ENCODE measurements around the gene TP53I11.

Gene TP53I11

DNA sequence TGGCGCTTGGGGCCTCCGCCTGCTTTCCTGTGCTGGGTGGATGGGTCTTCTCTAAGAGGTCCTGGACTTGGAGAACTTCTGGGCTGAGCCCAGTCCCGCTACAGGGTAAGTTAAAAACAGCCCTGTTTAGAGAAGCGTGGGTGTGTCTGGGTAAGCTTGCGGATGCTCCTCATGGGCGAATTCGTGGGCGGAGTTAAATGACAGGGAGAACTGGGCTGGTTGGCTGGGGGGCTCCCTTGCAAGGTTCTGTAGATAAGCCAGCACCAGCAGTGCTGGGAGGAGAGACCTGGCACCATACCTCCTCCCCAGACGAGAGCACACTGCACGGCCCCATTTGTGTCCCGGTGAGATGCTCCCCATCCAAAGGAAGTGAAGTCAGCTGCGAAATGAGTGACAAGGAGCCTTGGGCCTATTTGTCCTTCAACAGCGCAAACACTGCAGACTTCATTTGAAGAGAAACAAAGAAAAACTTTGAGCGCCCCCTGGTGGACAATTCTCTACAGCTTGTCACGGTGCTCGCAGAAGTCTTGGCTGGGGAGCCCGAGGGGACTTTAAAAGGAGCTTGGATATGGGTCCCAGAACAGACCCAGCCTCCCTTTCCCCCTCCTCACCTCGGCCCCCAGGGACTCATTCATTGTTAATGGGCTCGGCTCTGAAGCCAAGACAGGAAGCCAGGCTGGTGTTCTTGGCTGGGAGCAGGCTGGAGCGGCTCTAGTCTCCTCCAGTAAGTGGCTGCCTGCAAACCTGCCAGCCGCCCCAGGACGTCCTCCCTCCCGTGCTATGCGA lies 39.5 kb downstream of the TP53I11 start:
- DNase-seq: peak; percentile 75

DNA sequence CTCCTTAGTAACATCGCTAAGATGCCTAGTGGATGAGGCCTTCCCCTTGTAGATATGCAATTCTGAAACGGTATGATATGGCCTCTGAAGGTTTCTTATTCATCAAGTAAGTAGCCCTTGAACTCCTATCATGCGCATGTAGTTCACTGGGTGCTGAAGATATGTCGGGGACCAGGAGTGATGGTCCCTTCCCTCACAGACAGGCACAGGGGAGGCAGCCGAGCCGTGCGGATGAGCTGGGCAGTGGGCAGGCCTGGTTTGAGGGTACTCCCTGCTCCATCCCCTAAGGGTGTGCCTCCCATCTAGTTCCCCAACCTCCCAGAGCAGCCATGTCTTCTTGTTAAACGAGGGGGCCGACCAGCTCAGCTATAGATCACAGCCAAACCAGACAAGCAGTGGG lies 40.1 kb downstream of the TP53I11 start:
- DNase-seq: no peak

DNA sequence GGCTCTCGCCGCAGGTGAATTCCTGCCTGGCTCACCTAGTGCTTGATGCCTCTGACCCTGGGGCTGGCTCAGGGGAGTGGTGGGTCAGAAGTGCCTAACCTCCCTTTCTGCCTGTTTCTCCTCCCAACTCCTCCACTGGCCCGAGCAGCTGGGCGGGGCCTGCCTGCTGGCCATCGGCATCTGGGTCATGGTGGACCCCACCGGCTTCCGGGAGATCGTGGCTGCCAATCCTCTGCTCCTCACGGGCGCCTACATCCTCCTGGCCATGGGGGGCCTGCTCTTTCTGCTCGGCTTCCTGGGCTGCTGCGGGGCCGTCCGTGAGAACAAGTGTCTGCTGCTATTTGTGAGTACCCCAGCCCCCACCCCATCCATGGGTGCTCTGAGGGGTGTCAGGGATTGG lies 41.1 kb downstream of the TP53I11 start:
- no peak for DNase-seq

DNA sequence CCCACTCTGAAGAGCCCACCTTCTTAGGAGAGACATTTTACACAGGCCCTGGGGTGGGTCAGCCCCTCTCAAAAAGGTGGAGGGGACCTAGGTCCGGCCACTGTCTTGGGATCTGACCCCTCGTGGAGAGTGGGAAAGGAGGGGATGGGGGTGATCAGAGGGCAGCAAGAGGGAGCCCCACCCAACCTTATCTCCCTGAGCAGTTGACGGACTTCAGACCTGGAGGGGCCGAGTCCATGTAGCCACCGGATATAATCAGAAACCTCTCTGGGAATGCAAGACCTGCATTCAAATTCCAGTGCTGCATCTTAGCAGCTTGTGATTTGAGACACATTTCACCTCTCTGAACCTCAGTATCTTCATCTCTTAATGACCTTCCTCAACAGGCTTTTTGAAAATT lies 44.0 kb downstream of the TP53I11 start:
- no peak for DNase-seq

DNA sequence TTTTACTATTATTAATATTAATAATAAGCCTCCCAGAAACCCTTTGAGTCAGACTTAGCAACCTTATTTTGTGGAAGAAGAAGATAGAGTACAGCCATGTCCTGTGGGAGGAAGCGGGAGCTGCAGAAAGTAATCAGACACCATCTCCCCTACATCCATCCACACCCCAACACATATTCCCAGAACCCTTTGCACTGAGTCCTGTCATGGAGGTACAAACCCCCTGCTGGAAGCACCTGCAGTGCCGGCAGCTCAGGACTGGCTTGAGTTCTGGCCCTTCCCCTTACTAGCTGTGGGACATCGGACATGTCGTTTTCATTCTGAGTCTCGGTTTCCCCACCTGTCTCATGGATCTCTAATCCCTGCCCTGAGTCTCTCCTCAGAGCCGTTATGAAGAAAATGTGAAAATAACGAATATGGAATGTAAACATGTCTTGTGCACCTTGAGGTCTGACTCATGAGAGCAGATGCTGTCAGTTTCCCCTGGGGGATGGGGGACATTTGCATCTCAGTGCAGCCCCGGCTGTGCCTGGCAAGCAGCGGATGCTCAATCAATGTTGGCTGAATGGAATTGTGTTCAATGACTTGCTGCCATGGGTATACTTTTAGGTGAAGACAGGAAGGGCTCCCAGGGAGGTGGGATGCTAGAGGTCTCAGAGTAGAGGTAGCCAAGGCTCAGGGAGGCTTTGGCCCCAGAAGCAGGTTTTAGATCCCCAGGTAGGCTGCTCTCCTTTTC lies 45.4 kb downstream of the TP53I11 start:
- no peak for DNase-seq

DNA sequence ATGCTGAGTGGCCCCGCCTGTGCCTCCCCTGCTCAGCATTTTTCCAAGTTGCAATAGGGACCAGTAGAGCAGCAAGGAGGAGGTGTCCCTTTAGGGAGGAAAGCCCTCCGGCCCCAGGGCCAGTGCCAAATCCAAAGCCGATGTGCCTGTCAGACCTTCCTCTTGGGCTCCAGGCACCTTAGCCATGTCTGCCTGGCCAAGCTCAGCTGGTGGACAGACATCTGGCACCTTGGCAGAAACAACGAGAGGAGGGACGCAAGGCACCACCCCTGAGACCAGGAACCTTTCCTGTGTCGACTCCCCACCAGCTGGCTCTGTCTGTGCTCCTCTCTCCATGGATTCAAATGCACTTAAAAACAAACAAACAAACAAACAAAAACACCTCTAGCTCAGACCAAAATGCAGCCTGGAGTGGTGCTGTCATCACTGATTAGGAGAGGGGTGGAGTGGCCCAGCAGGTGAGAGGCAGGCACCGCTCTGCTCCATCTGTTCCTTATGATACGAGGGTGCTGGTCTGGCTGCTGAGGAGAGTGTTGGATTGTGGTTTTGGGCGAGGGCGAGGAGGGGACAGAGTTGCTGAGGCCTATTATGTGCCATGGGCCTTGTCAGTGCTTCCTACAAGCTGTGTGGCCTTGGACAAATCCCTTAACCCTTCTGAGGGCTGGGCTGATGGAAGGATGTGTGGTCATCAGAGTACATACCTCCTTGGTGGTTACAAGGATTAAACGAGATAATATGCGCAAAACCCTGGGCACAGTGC lies 46.2 kb downstream of the TP53I11 start:
- DNase-seq: no peak

DNA sequence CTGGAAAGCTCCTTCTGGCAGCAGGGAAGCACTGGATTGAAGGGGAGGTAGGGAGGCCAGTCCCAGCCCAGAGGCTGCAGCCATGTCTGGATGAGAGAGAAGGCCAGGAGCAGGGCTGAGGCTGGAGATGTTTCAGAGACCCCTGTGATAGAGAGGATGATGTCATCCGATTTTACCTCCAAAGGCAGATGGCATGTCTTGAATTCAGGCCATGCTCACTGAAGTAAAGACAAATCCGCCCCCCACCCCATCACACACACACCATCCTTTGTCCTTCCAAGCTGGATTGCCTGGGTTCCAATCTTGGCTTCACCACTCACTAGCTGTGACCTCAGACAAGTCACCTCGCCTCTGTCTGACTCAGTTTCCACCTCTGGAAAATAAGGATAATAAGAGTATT lies 47.2 kb downstream of the TP53I11 start:
- DNase-seq: no peak

DNA sequence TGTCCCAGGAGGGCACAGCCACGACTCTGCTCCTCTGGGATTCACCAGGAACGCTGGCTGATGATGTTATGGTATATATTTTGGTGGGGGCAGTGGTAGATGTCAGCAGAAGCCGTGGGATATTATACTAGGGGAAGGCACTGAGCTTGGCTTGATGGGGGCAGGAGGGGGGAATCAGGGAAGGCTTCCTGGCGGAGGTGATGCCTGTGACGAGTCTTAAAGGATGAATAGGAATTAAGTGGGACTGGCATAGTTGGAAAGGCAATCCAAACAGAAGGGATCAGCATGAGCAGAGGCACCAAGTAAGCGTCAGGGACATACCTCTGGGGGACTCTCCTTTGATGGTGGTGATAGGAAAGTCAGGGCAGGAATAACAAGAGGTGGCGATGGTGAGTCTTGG lies 47.6 kb downstream of the TP53I11 start:
- no peak for DNase-seq

DNA sequence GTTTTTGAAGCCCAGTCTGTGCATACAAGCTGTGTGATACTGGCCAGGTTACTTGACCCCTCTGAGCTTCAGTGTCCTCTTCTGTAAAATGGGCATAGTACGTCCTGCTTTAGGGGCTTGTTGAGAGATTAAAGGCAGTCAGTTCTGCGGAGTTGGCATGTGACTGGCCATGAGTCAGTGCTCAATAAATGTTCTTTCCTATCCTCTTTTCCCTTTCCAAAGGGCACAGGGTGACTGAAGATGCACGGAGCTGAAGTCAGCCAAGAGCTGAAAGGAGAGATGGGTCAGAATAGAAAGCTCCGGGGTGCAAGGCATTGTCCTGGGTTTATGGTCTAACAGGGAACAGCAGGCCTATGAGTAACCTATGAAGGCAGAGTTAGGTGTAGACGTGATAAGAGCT lies 48.9 kb downstream of the TP53I11 start:
- DNase-seq: no peak

DNA sequence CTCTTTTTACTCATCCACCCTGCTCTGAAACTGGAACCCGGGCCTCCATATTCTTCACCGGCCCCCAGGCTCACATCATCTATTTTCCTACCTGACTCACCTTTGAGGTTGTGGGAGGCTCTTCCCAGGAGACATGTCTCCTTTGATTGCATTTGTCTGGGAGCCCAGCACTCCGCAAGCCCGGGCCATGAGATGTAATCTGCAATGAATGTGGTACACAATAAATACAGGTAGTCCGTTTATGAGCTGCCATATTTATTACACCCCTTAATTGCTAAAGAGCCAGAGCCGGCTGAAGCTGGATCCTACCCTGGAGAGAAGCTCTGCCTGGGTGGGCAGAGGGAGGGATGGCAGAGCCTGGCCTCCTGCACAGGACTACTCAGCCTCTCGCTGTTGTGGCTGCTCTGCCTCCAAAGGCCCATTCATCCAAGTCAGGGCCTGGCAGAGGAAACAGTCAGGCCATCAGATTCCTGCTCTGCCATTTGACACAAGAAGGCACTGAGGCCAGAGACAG lies 49.5 kb downstream of the TP53I11 start:
- no peak for DNase-seq

DNA sequence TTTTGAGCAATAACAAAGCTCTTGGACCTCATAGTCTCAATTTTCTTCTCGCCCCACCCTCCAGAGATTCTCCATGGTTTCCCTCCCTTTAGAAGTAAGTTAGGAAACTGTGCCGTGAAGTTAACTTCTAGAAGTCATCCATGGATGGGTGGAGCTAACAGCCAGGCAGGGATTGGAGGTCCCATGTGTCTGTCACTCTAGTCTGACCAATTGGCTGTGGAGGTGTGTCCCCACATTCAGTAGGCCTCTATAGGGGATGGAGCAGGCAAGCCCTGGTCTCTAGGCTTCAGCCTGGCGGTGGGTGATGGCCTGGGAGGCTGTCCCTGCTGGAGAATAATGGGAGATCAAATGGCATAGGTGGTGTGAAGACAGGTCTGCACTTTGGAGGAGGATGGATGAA lies 50.7 kb downstream of the TP53I11 start:
- no peak for DNase-seq

DNA sequence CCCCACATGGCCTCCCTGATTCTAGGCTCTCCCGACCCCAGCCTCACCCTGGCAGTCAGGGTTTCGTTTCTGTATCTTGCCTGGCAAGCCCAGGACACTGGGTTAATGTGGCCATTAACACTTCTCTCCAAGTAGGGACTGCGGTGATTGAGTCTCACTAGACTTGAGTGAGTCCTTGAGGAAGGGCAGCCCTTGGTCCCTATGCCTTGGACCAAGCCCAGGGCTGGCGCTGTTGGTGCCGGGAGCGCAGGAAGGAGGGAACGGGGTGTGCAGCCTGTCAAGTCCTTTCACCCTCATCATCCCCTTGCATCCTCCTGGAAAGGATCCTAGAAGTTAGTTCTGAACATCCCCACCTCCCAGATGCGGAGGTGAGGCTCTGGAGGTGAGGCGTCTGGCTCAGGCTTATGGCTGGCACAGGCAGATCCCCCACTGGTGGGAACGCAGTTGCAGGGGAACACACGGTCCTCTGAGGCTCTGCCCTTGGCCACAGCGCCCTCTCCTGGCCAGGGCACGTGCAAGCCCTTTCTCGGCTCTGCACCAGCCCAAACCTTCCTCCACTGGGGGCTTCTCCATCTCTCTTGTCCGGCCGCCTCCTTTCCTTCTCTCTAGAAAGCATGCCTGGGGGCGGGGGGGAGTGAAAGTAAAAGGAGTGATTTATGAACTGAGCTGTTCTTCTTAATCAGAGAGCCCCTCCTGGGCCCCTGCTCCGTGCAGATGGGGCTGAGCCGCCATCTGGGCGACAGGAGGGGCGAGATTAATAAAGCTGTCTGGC lies 56.7 kb downstream of the TP53I11 start:
- peak; percentile 55 for DNase-seq

DNA sequence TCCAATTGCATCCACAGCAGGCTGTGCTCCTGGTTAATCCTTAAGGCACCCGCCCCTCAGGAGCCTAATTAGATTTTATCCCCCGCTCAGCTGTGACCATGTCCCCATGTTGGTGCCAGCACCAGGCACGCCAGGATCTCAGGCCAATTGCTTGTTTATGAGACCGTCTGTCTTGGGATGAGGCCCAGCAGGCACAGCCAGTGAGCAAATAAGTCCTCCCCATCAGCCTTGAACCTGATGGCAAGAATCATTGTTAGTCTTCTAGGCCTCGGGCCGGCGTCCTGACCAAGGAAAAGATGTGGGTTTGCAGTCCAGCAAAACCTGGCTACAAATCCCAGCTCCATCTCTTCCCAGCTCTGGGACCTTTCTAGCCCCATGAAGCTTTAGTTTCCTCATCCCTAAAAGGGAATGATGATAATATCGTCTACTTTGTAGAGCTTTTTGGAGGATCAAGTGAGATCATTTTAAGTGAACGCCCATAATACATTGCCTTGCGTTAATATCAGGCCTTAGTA lies 57.3 kb downstream of the TP53I11 start:
- DNase-seq: no peak

DNA sequence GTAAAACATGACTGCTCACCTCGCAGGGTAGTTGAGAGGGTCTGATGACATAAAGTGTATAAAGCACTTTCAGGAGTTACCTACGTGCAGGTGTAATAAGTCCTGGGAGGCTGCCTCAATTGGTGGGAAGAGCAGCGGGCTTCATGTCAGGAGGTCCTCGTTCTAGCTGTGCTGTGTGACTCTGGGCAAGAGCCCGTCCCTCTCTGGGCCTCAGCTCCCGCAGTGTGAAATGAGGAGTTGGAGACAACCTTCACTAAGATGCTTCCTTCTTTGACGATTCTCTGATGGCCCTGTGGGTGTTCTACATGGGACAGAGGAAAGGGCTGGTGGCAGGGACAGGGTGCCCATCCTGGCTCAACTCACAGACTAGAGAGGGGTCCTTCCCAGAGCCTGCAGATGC lies 57.8 kb downstream of the TP53I11 start:
- no peak for DNase-seq

DNA sequence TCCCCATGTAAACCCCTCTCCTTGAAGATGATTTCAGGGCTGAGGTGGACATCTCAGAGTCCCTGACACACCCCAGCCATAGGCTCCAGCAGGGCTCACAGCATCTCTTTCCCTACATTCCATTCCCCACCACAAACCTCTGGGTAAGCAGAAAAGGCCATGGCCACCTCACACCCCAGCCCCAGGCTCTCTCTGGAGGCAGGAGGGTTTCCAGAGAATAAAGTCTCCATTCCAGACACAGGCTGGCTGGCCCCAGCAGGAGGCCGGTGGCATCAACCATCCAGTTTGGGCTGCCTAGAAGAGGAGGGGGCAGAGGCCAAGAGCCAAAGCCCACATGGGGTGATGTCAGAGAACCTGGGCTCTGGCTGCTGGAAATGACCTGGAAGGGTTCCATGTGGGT lies 61.4 kb downstream of the TP53I11 start:
- no peak for DNase-seq

DNA sequence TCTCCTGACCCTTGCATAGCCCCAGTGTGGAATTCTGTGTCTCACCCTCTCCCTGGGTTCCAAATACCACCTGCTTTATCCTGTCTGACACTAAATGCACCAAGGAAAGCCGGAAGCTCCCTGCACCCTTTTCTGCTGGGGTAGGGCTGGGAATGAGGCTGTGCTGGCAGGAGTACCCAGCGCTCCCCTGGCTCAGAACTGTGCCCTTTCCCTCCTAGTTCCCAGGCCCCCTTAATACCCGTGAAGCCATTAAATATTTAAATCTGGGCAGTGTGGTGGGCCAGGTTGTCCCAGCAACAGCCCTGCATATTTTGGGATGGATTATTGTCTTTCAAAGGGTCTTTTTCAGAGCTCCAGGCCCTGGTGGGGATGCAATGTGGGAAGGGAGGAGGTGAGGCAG lies 63.0 kb downstream of the TP53I11 start:
- DNase-seq: no peak

DNA sequence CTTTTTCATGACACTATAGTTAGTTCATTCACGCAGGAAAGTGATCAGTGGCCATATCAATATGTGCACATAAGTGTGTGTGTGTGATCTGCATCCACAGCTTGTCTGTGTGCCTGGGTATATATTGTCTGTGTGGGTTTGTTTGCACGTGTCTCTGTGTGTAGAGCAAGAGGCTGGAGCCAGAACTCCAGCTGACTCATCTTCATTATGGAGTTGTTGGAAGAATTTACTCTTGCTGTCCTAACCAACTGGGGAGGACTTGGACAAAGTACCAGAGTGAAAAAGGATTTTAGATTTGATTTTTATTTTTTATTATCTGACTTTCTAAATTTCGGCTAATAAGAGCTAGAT lies 63.9 kb downstream of the TP53I11 start:
- DNase-seq: no peak

DNA sequence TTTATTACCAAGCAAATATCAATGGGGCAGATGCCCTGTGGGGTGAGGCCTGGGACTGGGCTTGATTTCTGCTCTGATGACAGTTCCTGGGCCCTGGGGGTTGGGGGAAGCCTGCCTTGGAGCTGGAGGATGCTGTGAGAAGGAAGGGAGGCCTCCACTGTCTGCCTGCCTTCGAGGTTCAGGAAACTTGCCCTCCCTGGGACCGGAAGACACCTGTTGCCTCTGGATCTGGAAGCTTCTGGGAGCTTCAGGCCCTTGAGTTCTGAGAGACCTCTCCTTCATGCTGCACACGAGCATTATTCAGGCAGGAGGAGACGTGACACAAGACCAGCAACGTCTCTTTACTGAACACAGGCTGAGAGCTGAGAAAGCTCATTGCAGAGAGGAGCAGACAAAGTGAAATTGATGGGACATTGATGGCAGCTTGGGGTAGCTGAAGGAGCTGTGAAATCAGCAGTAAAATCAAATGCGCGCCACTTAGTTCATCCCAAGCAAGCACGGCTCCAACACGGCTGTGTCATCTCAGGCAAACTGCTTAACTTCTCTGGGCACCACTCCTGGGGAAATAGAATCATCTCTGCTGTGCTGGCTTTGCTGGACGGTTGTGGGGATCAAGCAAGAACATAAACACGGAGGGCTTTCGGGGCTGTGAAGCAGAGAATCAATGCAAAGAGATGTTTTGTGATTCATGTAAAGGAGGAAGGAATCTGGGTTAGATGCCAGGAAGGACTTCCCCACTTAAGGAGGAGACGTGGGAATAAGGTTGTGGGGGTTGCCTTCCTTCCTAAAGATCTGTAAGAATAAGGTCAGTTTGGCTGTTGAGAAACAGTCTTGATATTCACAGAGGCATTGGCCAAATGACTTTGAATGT lies 64.5 kb downstream of the TP53I11 start:
- no peak for DNase-seq

DNA sequence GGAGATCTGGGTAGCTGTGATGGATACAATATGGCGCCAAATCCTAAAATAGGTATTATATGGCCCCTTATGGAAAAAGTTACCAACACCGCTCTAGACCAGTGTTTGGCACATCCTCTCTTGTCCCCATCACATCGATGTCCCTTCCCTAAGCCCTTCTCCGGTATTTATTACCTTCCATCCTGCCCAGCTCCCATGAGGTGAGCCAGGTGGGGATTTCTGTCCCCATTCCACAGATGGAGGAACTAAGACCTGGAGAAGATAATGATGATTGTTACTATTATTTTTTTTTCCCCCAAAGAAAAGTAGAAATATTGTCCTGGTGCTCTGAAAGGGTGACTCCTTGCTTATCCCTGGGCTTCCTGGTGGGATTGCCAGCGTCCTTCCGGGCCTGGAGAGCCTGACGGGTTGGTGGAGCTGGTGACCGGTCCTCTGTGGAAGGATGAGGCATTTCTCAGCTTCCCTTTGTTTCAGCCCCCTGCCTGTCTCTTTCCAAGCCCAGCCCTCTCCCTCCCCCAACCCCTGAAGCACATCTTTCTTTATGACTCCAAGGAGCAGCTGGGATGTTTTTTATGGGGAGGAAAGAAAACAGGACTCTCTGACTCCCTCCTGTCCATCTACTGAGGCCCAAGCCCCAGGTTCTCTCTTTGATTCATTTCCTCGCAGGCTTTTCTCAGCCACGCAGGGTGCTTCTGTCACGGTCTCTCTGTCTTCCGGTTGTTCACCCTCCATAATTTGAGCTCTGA lies 65.4 kb downstream of the TP53I11 start:
- no peak for DNase-seq

DNA sequence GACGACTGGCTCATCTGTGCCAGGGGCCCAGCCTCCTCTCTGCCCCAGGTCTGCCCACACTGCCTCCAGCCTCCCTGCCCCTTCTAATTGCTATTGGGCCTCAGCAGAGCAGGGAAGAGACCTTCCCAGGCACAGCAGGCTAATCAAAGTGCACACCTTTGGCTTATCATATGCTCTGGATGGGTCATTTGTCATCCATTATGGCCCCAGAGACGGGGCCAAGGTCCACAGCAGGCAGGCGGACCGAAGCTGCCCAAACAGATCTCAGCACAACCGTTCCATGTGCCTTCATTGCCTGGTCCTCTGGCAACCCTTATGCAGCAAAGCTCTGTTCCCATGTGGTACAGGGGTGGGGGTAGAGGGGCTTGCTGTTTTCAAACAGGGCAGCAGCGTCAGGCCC lies 66.6 kb downstream of the TP53I11 start:
- no peak for DNase-seq

DNA sequence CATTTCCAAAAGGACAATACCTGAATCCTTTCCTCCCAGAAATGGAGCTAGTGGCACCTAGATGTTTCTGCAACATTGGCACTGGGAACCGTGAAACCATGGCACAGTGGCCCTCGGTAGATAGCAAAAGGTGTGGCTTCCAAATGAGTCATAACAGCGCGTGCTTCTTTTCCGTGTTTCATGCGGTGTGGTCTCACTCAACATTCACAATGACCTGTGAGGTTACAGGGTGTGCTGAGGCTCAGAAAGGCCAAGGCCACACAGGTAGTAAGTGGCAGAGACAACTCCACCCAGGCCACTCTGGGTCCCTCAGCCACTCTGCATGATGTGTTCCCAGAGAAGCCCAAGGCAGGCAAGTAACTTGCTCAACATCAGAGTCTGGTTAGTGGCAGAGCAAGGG lies 67.4 kb downstream of the TP53I11 start:
- DNase-seq: no peak
